NCI-H226 (cell line): Measurements from ENCODE around the gene CEBPA.

Source experiments
- DNase-seq: peaks from one replicate; pipeline ENCODE4 v3.0.0-alpha.2; 2015

The CEBPA gene

GRCh38 chr19:33302175-33302973, at the start of gene CEBPA:
Gene CEBPA (minus strand): TSS chr19:33302534. CDS start chr19:33302414, 120 bp downstream.
- peak; percentile 74 for DNase-seq

GRCh38 chr19:33350538-33351309, 48.4 kb upstream of the CEBPA start:
- DNase-seq, result no peak

GRCh38 chr19:33349319-33350289, 47.3 kb upstream of the CEBPA start:
- no peak for DNase-seq

GRCh38 chr19:33348301-33349010, 46.1 kb upstream of the CEBPA start:
- no peak for DNase-seq

- DNase-seq, result no peak
Measured at GRCh38 chr19:33347300-33347699, 45.0 kb upstream of the CEBPA start.

GRCh38 chr19:33346665-33347064, 44.3 kb upstream of the CEBPA start:
- DNase-seq, result no peak

GRCh38 chr19:33345163-33345562, 42.8 kb upstream of the CEBPA start:
- no peak for DNase-seq

GRCh38 chr19:33344573-33344925, 42.2 kb upstream of the CEBPA start:
- DNase-seq, result no peak

- no peak for DNase-seq
Measured at GRCh38 chr19:33343859-33344572, 41.7 kb upstream of the CEBPA start.

GRCh38 chr19:33343301-33343700, 41.0 kb upstream of the CEBPA start:
- no peak for DNase-seq

- no peak for DNase-seq
Measured at GRCh38 chr19:33340991-33341390, 38.7 kb upstream of the CEBPA start.

GRCh38 chr19:33339016-33339984, 37.0 kb upstream of the CEBPA start:
- DNase-seq, result no peak

GRCh38 chr19:33335446-33335845, 33.1 kb upstream of the CEBPA start:
- DNase-seq, result no peak

GRCh38 chr19:33334271-33334670, 31.9 kb upstream of the CEBPA start:
- no peak for DNase-seq

- DNase-seq, result no peak
Measured at GRCh38 chr19:33333642-33334041, 31.3 kb upstream of the CEBPA start.

- DNase-seq, result no peak
Measured at GRCh38 chr19:33333151-33333550, 30.8 kb upstream of the CEBPA start.

- no peak for DNase-seq
Measured at GRCh38 chr19:33332248-33332647, 29.9 kb upstream of the CEBPA start.

- no peak for DNase-seq
Measured at GRCh38 chr19:33329736-33330135, 27.4 kb upstream of the CEBPA start.

GRCh38 chr19:33329060-33329459, 26.7 kb upstream of the CEBPA start:
- no peak for DNase-seq

GRCh38 chr19:33325920-33326319, 23.6 kb upstream of the CEBPA start:
- no peak for DNase-seq

- DNase-seq, result no peak
Measured at GRCh38 chr19:33324628-33325027, 22.3 kb upstream of the CEBPA start.
